OCI-LY3 (cell line): ENCODE measurements around the gene STK39.
A peak's percentile ranks its signal among the peaks of the same experiment; 100 is the strongest.

Source experiments
- H2AFZ ChIP-seq: fragments of 200-600, 300-600 bp; shearing (Covaris generic); 2 replicates; pipeline ENCODE4 v1.6.0; 2014; ENCODE audit warnings: antibody characterized with exemption, low read depth, low read length
- H3K27ac ChIP-seq: fragments of 200-600, 300-600 bp; sonication (generic); 2 replicates; pipeline ENCODE4 v1.5.1; 2014; ENCODE audit warnings: mild to moderate bottlenecking, low read length, moderate library complexity, mixed read lengths
- H3K27me3 ChIP-seq: fragments of 200-600, 300-600 bp; sonication (generic); 2 replicates; pipeline ENCODE4 v1.6.1; 2014; ENCODE audit warnings: low read depth, low read length, mixed read lengths
- H3K36me3 ChIP-seq: fragments of 200-600, 300-600 bp; sonication (generic); replicated peaks from 2 replicates; pipeline ENCODE3; 2014; ENCODE audit warnings: low read depth, low read length, mixed read lengths
- H3K4me1 ChIP-seq: fragments of 300-600, 200-600 bp; sonication (generic); 2 replicates; pipeline ENCODE4 v1.6.1; 2014; ENCODE audit warnings: low read length, mixed read lengths
- H3K4me2 ChIP-seq: fragments of 200-600, 300-600 bp; sonication (generic); 2 replicates; pipeline ENCODE4 v1.6.1; 2014; ENCODE audit warnings: low read length, mixed read lengths
- H3K4me3 ChIP-seq: fragments of 300-600, 200-600 bp; sonication (generic); 2 replicates; pipeline ENCODE4 v1.5.1; 2014; ENCODE audit warnings: antibody characterized with exemption, mild to moderate bottlenecking, low read length, moderate library complexity
- H3K79me2 ChIP-seq: fragments of 300-600, 200-600 bp; shearing (Covaris generic); 2 replicates; pipeline ENCODE4 v1.6.1; 2014; ENCODE audit warnings: mild to moderate bottlenecking, low read length, mixed read lengths
- H3K9ac ChIP-seq: fragments of 300-600, 200-600 bp; shearing (Covaris generic); 2 replicates; pipeline ENCODE4 v1.6.0; 2014; ENCODE audit warnings: mild to moderate bottlenecking, low read length, moderate library complexity
- H3K9me3 ChIP-seq: fragments of 200-600, 300-600 bp; shearing (Covaris generic); 2 replicates; pipeline ENCODE4 v1.6.1; 2014; ENCODE audit warnings: low read length, mixed read lengths; ENCODE audit not compliant: insufficient read depth
- H4K20me1 ChIP-seq: fragments of 200-600, 300-600 bp; sonication (generic); 2 replicates; pipeline ENCODE4 v1.6.1; 2016; ENCODE audit warnings: low read length, mixed read lengths; ENCODE audit not compliant: insufficient read depth
- EZH2phosphoT487 ChIP-seq: fragments of 200-600 bp; shearing (Covaris generic); IDR thresholded peaks from 2 replicates; pipeline ENCODE4 v1.6.1; 2018; ENCODE audit warnings: antibody characterized with exemption, mixed run types, low read depth
- TF ChIP-seq, protein P1 (sequence below): fragments of 200-600, 300-600 bp; sonication (generic); IDR thresholded peaks from 2 replicates; pipeline ENCODE4 v1.5.1; 2014; ENCODE audit warnings: antibody characterized with exemption, low read length, low read depth

Gene STK39

DNA sequence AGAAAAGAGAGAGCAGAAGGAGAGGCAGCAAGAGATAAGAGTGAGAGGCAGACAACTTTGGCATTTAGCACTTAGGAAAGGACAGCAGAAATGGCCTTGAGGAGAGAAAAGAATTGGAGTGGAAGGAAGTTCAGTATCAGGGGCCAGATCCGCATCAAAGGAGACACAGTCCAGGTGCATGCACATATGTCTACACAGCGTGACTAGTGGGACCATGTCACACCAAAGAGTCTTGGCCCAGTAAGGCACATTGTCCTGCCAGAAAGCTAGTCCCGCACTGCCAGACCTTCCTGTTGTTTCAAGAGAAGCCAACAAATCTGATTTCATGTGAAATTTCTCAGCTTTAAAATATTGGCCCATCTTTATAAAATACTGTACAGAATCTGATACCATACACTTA lies 8.5 kb upstream of the STK39 start:
- Histone ChIP-seq H4K20me1 (no peaks in the 10 kb centered on the region), H3K36me3 (no peaks in the 10 kb centered on the region), H3K27ac (no peak overlapping the region), H3K4me2 (no peak overlapping the region), H3K27me3 (0 out of 2 replicates have a peak, but pooled peaks cover 3% of the 10 kb centered on the region), H2AFZ (no peak overlapping the region), H3K4me1 (no peaks in the 10 kb centered on the region), H3K9me3 (no peaks in the 10 kb centered on the region), H3K9ac (no peak overlapping the region), H3K4me3 (no peak overlapping the region), H3K79me2 (no peaks in the 10 kb centered on the region)
- TF ChIP-seq, protein P1, sequence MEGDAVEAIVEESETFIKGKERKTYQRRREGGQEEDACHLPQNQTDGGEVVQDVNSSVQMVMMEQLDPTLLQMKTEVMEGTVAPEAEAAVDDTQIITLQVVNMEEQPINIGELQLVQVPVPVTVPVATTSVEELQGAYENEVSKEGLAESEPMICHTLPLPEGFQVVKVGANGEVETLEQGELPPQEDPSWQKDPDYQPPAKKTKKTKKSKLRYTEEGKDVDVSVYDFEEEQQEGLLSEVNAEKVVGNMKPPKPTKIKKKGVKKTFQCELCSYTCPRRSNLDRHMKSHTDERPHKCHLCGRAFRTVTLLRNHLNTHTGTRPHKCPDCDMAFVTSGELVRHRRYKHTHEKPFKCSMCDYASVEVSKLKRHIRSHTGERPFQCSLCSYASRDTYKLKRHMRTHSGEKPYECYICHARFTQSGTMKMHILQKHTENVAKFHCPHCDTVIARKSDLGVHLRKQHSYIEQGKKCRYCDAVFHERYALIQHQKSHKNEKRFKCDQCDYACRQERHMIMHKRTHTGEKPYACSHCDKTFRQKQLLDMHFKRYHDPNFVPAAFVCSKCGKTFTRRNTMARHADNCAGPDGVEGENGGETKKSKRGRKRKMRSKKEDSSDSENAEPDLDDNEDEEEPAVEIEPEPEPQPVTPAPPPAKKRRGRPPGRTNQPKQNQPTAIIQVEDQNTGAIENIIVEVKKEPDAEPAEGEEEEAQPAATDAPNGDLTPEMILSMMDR: no peak
- TF ChIP-seq EZH2phosphoT487: no peak

DNA sequence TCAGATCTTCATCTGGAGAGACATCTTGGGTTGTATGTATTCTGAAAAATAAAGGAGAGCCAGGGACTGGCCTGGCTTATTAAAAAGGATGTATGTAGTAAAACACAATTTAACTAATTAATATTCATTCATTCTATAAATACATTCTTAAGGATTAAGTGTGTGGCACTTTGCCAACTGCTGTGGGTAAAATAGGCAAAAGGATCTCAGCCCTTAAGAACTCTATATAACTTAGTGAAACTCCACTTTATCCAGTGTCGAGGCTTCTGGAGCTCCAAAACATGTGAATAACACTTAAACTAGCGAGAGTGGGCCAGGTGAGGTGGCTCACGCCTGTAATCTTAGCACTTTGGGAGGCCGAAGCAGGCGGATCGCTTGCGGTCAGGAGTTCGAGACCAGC lies 7.7 kb upstream of the STK39 start:
- no peak overlapping the region for H2AFZ ChIP-seq
- no peaks in the 10 kb centered on the region for H4K20me1 ChIP-seq
- H3K4me2 ChIP-seq: no peak overlapping the region
- H3K4me3 ChIP-seq: no peak overlapping the region
- H3K9me3 ChIP-seq: no peaks in the 10 kb centered on the region
- no peak overlapping the region for H3K9ac ChIP-seq
- H3K36me3 ChIP-seq: no peaks in the 10 kb centered on the region
- H3K27ac ChIP-seq: no peak overlapping the region
- H3K4me1 ChIP-seq: no peaks in the 10 kb centered on the region
- H3K79me2 ChIP-seq: no peaks in the 10 kb centered on the region
- no peak for TF ChIP-seq EZH2phosphoT487
- TF ChIP-seq, protein P1: no peak
- H3K27me3 ChIP-seq: 0 out of 2 replicates have a peak, but pooled peaks cover 3% of the 10 kb centered on the region

DNA sequence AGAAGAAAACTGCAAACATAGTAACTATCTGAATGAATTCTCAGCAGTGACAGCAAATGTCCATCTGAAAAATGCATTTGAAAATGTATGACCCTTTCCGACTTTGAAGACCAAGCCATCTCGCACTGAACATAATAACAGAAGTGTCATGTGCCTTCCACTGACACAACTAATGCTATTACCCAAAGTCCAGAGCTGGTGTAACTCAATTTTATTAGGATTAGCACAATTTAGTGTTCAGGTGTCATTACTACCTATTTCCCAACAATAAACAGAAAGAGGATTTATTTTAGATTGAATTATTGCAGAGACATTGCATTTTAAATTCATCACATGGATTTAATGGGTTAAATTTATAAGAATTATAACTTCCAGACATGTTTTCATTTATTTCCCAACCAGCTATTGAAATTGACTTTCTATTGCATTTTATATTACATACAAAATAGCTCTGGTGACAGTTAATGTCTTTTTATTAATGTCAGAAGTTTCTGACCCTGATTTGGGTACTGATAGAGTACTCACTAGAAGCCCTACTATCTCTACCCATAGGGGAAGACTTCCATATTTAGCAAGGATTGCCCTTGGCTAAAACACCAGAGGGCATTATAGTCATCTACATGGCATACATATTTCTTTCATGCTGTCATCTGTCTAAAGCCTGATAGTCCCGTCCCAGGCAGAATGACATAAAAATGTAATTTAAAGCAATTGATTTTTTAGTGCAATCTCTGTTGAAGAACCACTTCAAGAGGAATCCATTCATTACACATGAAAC lies 7.0 kb upstream of the STK39 start:
- Histone ChIP-seq H3K9ac (no peak overlapping the region), H3K9me3 (no peaks in the 10 kb centered on the region), H3K4me3 (no peak overlapping the region), H3K79me2 (no peaks in the 10 kb centered on the region), H4K20me1 (no peaks in the 10 kb centered on the region), H3K36me3 (no peaks in the 10 kb centered on the region), H3K4me2 (no peak overlapping the region), H2AFZ (no peak overlapping the region), H3K4me1 (no peaks in the 10 kb centered on the region), H3K27ac (no peak overlapping the region), H3K27me3 (0 out of 2 replicates have a peak, but pooled peaks cover 3% of the 10 kb centered on the region)
- TF ChIP-seq, protein P1: peak; percentile 17; the same call in 1 of the 2 replicates
- TF ChIP-seq EZH2phosphoT487: no peak

DNA sequence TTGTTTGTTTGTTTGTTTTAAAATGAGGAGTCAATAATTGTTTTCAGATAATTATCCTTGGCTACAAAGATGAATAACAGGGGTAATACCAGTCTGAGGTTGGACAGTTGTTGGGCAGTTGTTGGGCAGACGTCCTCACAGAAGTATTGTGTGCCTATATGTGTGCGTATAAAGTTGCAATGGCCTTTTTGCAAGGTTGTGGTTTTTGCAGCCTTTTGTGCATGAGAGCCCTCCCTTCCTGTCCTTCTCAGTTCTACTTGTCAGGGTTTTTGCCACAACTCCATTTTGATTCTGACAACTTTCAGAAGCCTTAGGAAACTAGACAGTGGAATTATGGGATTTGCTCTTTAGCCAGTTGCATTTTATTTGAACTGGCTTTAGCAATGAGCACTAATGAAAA lies 6.0 kb upstream of the STK39 start:
- H3K79me2 ChIP-seq: no peaks in the 10 kb centered on the region
- H4K20me1 ChIP-seq: no peaks in the 10 kb centered on the region
- TF ChIP-seq EZH2phosphoT487: no peak
- TF ChIP-seq, protein P1: no peak
- no peak overlapping the region for H3K4me3 ChIP-seq
- H3K4me2 ChIP-seq: no peak overlapping the region
- no peak overlapping the region for H3K27ac ChIP-seq
- peaks cover 10% of the 10 kb centered on the region; the same call in 1 of the 2 replicates for H3K27me3 ChIP-seq
- H3K4me1 ChIP-seq: peaks cover 1% of the 10 kb centered on the region; the same call in 1 of the 2 replicates
- H3K36me3 ChIP-seq: no peaks in the 10 kb centered on the region
- no peak overlapping the region for H2AFZ ChIP-seq
- H3K9ac ChIP-seq: no peak overlapping the region
- no peaks in the 10 kb centered on the region for H3K9me3 ChIP-seq
